DND-41 (cell line): Measurements from ENCODE around the gene TTLL12.

Experiments used
- CTCF ChIP-seq: IDR thresholded peaks from 2 replicates; pipeline ENCODE4 v1.5.1; 2012; ENCODE audit warnings: borderline replicate concordance, low read length, moderate library complexity, mild to moderate bottlenecking; ENCODE audit not compliant: poor library complexity, severe bottlenecking; ENCODE audit errors: extremely low read depth
- EZH2 ChIP-seq: IDR thresholded peaks from 3 replicates; pipeline ENCODE4 v1.6.1; 2012; ENCODE audit warnings: borderline replicate concordance, low read depth, mild to moderate bottlenecking, moderate library complexity, low read length, inconsistent platforms; ENCODE audit not compliant: severe bottlenecking

- TF ChIP-seq CTCF (no peak), EZH2 (no peak)
Observed at GRCh38 chr22:43166132-43166930, 20.6 kb downstream of the TTLL12 start.
